Posterior vena cava (tissue), 2 donors: ENCODE data around the gene LRRC32. TPM values are rescaled to one million over a fixed set of nuclear protein-coding genes. Genes with fewer than 3 reads are reported as not detected.

Experiments
- DNase-seq: peaks from one replicate; pipeline ENCODE4 v3.0.0-alpha.2; 2020; ENCODE audit warnings: low spot score
- intact Hi-C, 2 donors: fragments of 100-400 bp; cut with DNase I; formaldehyde crosslinking; loops; one replicate each; pipeline versions ENCODE4 v1.14.1 to v1.14.2; 2022 to 2023
- total RNA-seq, 2 donors: library from RNA; stranded (reverse); fragmentation: NEBNext Ultra II Directional; extraction: Animal tissue kit (Norgen Biotek cat#: 25700); gene quantifications; one replicate each; pipeline ENCODE4 v1.2.1, GENCODE V29; 2021
- donor health status: DM: yes; HTN: yes; CAD: no.
- donor health status: DM: yes; HTN: yes; CAD: no.

The LRRC32 gene
- total RNA-seq, 2 donors from 2014 or later: 108 to 142 TPM

DNA sequence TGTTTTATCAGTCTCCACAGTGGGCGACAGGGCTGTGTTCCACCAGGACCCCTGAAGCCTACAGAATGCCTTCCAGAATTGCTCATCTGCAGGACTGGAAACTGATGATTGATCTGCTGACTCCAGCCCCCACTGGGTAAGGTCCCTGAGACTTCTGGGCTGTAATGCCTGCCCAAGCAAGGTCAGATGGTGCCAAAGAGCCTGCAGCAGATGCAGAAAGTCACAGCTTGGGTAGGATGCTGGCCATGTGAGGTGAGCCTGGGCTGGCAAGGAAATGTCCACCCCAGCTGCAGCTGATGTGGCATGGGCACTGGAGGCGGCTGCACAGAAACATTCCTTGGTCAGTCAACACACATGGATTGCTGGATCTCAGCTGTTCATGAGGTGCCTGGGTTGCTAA, 30.9 kb downstream of the LRRC32 start:
- DNase-seq: no peak
- intact Hi-C loops: no loop called here

- intact Hi-C loops: no loop called here
- peak; percentile 65 for DNase-seq
Measured at GRCh38 chr11:76638270-76639197, 32.0 kb downstream of the LRRC32 start.

- intact Hi-C loops: no loop called here
- peak; percentile 93 for DNase-seq
Measured at GRCh38 chr11:76637491-76638269, 32.9 kb downstream of the LRRC32 start.

GRCh38 chr11:76636826-76637460, 33.6 kb downstream of the LRRC32 start:
- intact Hi-C loops: no loop called here
- DNase-seq: no peak

- intact Hi-C loops: loop anchor here in 1 of 2 donors (2.0 kb wide), 1 partner anchor 77 kb away; no protein-coding TSS in a partner anchor
- DNase-seq: no peak
Measured at GRCh38 chr11:76635991-76636738, 34.4 kb downstream of the LRRC32 start.

GRCh38 chr11:76634886-76635285, 35.7 kb downstream of the LRRC32 start:
- intact Hi-C loops: loop anchor here in 1 of 2 donors (2.0 kb wide), 1 partner anchor 76 kb away; no protein-coding TSS in a partner anchor
- DNase-seq: no peak

- intact Hi-C loops: no loop called here
- no peak for DNase-seq
Measured at GRCh38 chr11:76632492-76632891, 38.1 kb downstream of the LRRC32 start.

DNA sequence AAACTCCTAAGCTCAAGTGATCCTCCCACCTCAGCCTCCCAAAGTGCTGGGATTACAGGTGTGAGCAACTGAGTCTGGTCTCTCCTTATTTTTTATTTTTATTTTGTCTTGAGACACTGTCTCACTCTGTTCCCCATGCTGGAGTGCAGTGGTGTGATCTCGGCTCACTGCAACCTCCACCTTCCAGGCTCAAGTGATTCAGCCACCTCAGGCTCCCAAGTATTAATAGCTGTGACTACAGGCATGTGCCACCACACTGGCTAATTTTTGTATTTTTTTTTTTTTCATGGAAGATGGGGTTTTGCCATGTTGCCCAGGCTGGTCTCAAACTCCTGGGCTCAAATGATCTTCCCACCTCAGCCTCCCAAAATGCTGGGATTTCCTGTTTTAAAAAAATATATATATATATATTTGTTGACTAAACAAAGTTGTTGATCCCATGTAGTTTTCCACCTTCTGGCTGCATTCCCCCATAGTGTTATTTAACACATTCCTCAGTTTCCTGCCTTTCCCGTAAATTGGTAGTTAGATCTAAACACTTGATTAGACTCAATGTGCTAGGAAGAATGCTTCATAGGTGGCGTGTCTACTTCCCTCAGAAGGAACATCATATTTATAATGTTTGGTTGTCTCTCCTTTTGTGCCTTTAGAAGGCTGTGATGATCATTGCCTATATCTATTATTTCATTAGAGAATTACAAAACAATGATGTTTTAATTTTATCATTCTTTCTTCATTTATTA, 38.8 kb downstream of the LRRC32 start:
- DNase-seq: no peak
- intact Hi-C loops: no loop called here

DNA sequence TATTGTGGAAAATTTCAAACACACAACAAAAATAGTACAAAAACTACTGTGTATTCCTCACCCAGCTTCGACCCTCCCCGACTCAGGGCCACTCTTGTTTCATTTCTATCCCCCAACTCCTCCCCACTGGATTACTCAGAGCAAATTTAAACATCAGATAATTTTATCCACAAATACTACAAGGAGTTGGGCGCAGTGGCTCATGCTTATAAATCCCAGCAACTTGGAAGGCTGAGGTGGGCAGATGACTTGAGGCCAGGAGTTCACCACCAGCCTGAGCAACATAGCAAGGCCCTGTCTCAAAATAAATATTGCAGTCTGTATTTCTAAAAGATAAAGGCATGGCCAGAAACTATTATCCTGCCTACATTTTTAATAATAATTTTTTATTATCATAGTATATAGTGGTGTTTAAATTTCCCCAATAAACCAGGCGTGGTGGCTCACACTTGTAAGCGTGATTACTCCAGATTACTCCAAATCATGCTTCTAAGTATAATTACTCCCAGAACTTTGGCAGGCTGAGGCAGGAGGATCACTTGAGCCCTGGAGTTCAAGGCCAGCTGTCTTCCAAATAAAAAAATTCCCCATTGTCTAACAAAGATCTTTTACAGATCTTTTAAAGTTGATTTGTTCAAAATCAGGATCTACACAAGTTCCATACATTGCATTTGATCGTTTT, 39.8 kb downstream of the LRRC32 start:
- intact Hi-C loops: no loop called here

GRCh38 chr11:76629853-76630599, 40.5 kb downstream of the LRRC32 start:
- intact Hi-C loops: no loop called here
- DNase-seq: peak; percentile 91

More for the DNA sequence above, 39.8 kb downstream of the LRRC32 start:
- no peak for DNase-seq

DNA sequence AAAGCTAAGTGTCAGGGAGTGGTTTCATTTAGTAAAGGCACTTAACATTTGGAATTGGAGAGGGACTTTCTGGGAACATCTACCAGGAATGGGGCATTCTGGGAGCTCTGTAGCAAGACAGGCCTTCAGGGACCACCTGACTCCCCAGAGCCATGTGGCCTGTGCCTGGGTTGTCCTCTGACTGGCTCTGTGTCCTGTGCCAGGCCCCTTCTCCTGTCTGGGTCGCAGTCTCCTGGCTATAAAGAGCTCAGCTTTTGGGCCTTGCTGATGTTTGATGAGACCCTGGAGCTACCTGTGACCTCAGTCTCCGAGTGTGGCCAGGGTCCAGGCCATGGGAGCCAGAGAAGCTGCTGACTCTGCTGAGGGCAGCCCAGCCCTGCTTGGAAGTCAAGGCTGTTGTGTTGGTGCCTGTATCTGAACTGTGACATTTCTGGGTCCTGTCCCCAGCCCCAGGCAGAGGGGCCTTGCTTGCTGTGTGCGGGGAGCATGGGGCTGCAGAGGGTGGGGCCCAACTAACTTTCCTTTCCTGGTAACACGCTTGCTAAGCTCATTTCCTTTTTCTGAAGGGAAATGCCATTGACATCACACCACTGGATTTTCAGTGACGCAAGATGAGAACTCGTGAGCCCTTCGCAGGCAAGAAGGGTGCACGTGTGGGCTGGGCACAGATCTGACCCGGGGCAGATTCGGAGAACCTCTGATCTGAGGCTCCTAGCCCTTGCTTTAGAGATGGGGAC, 41.3 kb downstream of the LRRC32 start:
- DNase-seq: peak; percentile 87
- intact Hi-C loops: no loop called here

GRCh38 chr11:76628408-76628947, 42.1 kb downstream of the LRRC32 start:
- intact Hi-C loops: no loop called here
- no peak for DNase-seq

GRCh38 chr11:76627606-76628005, 42.9 kb downstream of the LRRC32 start:
- no peak for DNase-seq

DNA sequence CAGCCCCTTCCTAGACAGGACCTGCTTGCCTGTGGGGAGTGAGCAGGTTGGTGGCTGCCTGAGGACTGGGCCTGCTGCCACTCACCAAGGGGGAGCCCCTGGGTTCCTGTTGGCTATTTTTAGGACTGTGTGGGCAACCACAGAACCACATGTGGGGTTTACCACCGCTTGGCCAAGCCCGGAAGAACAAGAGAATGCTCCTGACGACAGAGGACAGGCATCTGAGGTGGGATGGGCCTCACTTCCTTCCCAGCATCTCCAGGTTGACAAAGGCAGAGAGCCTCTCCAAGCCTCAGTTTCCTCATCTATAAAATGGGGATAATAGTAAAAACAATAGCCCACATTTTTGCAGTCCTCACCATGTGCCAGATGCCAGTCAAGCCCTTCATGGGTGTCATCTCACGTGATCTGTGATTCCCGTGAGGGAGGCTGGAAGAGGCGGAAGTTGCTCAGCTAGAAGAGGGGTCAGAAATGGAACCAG, 43.6 kb downstream of the LRRC32 start:
- DNase-seq: peak; percentile 35
- intact Hi-C loops: no loop called here

More at GRCh38 chr11:76627606-76628005, 42.9 kb downstream of the LRRC32 start:
- intact Hi-C loops: no loop called here

DNA sequence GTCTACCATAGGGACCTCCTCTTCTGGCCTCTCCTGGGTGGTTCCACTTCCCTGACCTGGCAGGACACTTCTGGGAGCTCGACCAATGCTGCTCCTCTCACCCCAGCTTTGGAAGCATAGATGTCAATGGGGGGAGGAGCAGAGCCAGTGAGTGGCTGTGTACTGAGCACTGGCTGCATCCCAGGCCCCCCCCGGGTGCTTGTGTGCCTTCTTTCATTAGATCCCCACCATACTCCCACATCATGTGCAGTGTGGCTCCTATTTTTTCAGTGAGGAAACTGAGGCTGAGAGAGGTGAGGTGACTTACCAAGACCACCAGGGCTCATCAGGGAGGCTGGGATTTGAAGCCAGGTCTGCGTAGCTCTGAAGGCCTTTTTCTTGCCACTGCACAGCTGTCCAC, 44.3 kb downstream of the LRRC32 start:
- intact Hi-C loops: no loop called here
- DNase-seq: peak; percentile 45
